Measurements from ENCODE around the gene BCLAF1. TPM values are rescaled to one million over a fixed set of nuclear protein-coding genes. Genes with fewer than 3 reads are reported as not detected.

Gene BCLAF1
- polyA plus RNA-seq, 3 donors, result 32.5 to 75.8 (median 47.0) TPM

GRCh38 chr6:136228814-136229213, 60.8 kb downstream of the BCLAF1 start:
- Histone ChIP-seq H3K9me3 (replicated peaks in 1 of 2; ENCODE audit: control insufficient read depth in 1 of 2, insufficient read depth in 1 of 2, low read length in 2 of 2) (no peaks in the 10 kb centered on the region), H4K20me1 (ENCODE audit: insufficient read depth, low read length) (no peaks in the 10 kb centered on the region), H2AFZ (ENCODE audit: insufficient read depth, low read depth, low read length, poor library complexity, severe bottlenecking) (peak overlapping the region; percentile 46), H3K9ac (ENCODE audit: insufficient read depth, low read length, poor library complexity, severe bottlenecking) (no peak overlapping the region), H3K79me2 (ENCODE audit: insufficient read depth, low read length) (no peaks in the 10 kb centered on the region), H3K4me2 (replicated peaks; ENCODE audit: extremely low read depth, low read length, poor library complexity, severe bottlenecking) (peak overlapping the region; percentile 70), H3K27ac (ENCODE audit: low read depth in 1 of 2, low read length in 2 of 2) (peak overlapping the region in 1 of 2 donors; percentile 54), H3K36me3 (replicated peaks in 1 of 2; ENCODE audit: control insufficient read depth in 1 of 2, insufficient read depth in 2 of 2, low read length in 2 of 2) (no peaks in the 10 kb centered on the region), H3K4me1 (ENCODE audit: control insufficient read depth in 1 of 2, insufficient read depth in 2 of 2, low read length in 2 of 2) (peaks cover 42 to 46% of the 10 kb centered on the region in 2 donors), H3K4me3 (replicated peaks in 1 of 3; ENCODE audit: low read depth in 2 of 3, low read length in 3 of 3) (peak overlapping the region in 1 of 3 experiments; percentile 54), H3K27me3 (ENCODE audit: control insufficient read depth in 2 of 2, insufficient read depth in 2 of 2, low read length in 2 of 2) (no peaks in the 10 kb centered on the region)
- WGBS (ENCODE audit: insufficient coverage), result no CpG with 5 or more reads among the region's 2 CpGs
- peak overlapping the region; percentile 45 to 86 (median 71) for H3K27ac Mint-ChIP-seq
- no peaks in the 10 kb centered on the region for H3K9me3 Mint-ChIP-seq
- H3K36me3 Mint-ChIP-seq, result peaks cover 2 to 16% of the 10 kb centered on the region in 2 donors
- no peak for TF ChIP-seq CTCF (IDR thresholded peaks at IDR 0.05)
- intact Hi-C loops (cut with micrococcal nuclease), result loop anchor here (5.0 to 10.0 kb wide), 4 partner anchors 552 to 724 kb away; no protein-coding TSS in a partner anchor
- no peaks in the 10 kb centered on the region for H3K27me3 Mint-ChIP-seq (ENCODE audit: low read depth in 3 of 3)
- DNase-seq, result peak; percentile 36 to 74 (median 67)
- H3K4me3 Mint-ChIP-seq, result peak overlapping the region in 1 of 2 donors; percentile 53
- peaks cover 56% of the 10 kb centered on the region for H3K4me1 Mint-ChIP-seq

DNA sequence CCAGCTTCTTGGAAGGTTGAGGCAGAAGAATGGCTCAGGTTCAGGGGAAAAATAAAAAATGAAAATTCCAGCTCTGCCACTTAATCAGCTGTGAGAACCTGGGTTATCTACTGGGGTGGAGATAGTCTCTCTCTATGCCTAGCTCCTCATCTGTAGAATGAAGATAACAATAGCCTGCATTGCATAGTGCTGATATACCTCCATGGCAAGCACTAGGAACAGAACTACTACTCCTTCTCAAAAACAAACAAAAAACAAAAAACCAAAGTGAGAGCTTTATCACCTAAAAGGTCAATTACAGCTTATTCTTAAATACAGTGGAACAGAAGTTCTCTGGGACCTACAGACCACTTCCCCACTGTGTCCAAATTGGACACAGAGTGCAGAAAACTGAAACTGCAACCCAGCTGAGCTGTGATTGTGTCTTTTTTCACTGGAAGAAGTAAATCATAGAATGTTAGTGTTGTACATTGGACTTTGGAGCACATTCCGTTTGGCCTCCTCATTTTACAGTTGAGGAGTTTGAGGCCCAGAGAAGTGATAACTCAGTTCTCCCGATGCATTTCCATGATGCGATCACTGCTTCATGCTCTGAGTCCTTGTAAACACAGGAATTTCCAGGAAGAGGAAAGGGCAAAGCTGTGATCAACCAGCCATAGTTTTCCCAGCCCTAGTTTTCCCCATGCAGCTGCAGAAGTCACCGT, 62.8 kb downstream of the BCLAF1 start:
- TF ChIP-seq CTCF (IDR thresholded peaks at IDR 0.05), result no peak
- Histone ChIP-seq H3K36me3 (replicated peaks in 1 of 2; ENCODE audit: control insufficient read depth in 1 of 2, insufficient read depth in 2 of 2, low read length in 2 of 2) (no peaks in the 10 kb centered on the region), H3K79me2 (ENCODE audit: insufficient read depth, low read length) (no peaks in the 10 kb centered on the region), H3K4me2 (replicated peaks; ENCODE audit: extremely low read depth, low read length, poor library complexity, severe bottlenecking) (peak overlapping the region; percentile 66), H3K9ac (ENCODE audit: insufficient read depth, low read length, poor library complexity, severe bottlenecking) (no peak overlapping the region), H3K4me1 (ENCODE audit: control insufficient read depth in 1 of 2, insufficient read depth in 2 of 2, low read length in 2 of 2) (peaks cover 42 to 46% of the 10 kb centered on the region in 2 donors), H3K27ac (ENCODE audit: low read depth in 1 of 2, low read length in 2 of 2) (no peak overlapping the region), H4K20me1 (ENCODE audit: insufficient read depth, low read length) (no peaks in the 10 kb centered on the region), H2AFZ (ENCODE audit: insufficient read depth, low read depth, low read length, poor library complexity, severe bottlenecking) (peak overlapping the region; percentile 57), H3K4me3 (replicated peaks in 1 of 3; ENCODE audit: low read depth in 2 of 3, low read length in 3 of 3) (peak overlapping the region in 1 of 3 experiments; percentile 66), H3K9me3 (replicated peaks in 1 of 2; ENCODE audit: control insufficient read depth in 1 of 2, insufficient read depth in 1 of 2, low read length in 2 of 2) (no peaks in the 10 kb centered on the region), H3K27me3 (ENCODE audit: control insufficient read depth in 2 of 2, insufficient read depth in 2 of 2, low read length in 2 of 2) (no peaks in the 10 kb centered on the region)
- peak overlapping the region in 3 of 7 donors; percentile 10 to 53 (median 28) for H3K27ac Mint-ChIP-seq
- peak overlapping the region; percentile 43 to 55 for H3K4me3 Mint-ChIP-seq
- no peaks in the 10 kb centered on the region for H3K9me3 Mint-ChIP-seq
- peak in 1 of 3 donors; percentile 18 for DNase-seq
- 87% methylated on average over 3 of the region's 4 CpGs for WGBS (ENCODE audit: insufficient coverage)
- intact Hi-C loops (cut with micrococcal nuclease), result loop anchor here (5.0 to 10.0 kb wide), 4 partner anchors 550 to 722 kb away; no protein-coding TSS in a partner anchor
- H3K36me3 Mint-ChIP-seq, result peaks cover 0 to 7% of the 10 kb centered on the region in 2 donors
- peaks cover 56% of the 10 kb centered on the region for H3K4me1 Mint-ChIP-seq
- no peaks in the 10 kb centered on the region for H3K27me3 Mint-ChIP-seq (ENCODE audit: low read depth in 3 of 3)
